DOHH2 (cell line): ENCODE results near the gene MRGPRF.
"Not testable (repeated sequence)": the region's sequence is repeated elsewhere in the genome, so short reads cannot be mapped to it uniquely, and the experiment has no call there.

Experiments used
- H3F3A ChIP-seq: fragments of 200-600 bp; sonication (generic), shearing (Covaris generic); 2 replicates; pipeline ENCODE4 v1.6.0; 2016; ENCODE audit warnings: antibody characterized with exemption, mild to moderate bottlenecking; ENCODE audit not compliant: control insufficient read depth, insufficient read depth
- H3K27ac ChIP-seq: fragments of 200-600 bp; sonication (generic); 2 replicates; pipeline ENCODE4 v1.5.1; 2014; ENCODE audit warnings: low read depth, mild to moderate bottlenecking, low read length, moderate library complexity
- H3K27me3 ChIP-seq: fragments of 200-600 bp; sonication (generic); 2 replicates; pipeline ENCODE4 v1.6.1; 2014; ENCODE audit warnings: mild to moderate bottlenecking, low read length, mixed read lengths; ENCODE audit not compliant: control insufficient read depth
- H3K36me3 ChIP-seq: fragments of 200-600 bp; sonication (generic); 2 replicates; pipeline ENCODE4 v1.6.1; 2014; ENCODE audit warnings: mild to moderate bottlenecking, low read length, moderate library complexity, mixed read lengths; ENCODE audit not compliant: control insufficient read depth
- H3K4me1 ChIP-seq: fragments of 200-600 bp; sonication (generic); 2 replicates; pipeline ENCODE4 v1.6.1; 2014; ENCODE audit warnings: mild to moderate bottlenecking, low read length, mixed read lengths; ENCODE audit not compliant: control insufficient read depth
- H3K4me2 ChIP-seq: fragments of 200-600 bp; sonication (generic); 2 replicates; pipeline ENCODE4 v1.6.0; 2014; ENCODE audit warnings: mild to moderate bottlenecking, low read length, moderate library complexity
- H3K4me3 ChIP-seq: fragments of 200-600 bp; sonication (generic); 2 replicates; pipeline ENCODE4 v1.5.1; 2014; ENCODE audit warnings: mild to moderate bottlenecking, low read length, mixed read lengths
- H3K79me2 ChIP-seq: fragments of 200-600 bp; sonication (generic); 2 replicates; pipeline ENCODE4 v1.6.1; 2014; ENCODE audit warnings: mild to moderate bottlenecking, low read length, mixed read lengths; ENCODE audit not compliant: control insufficient read depth
- H3K9me2 ChIP-seq: fragments of 200-600 bp; sonication (generic); replicated peaks from 2 replicates; pipeline ENCODE4 v1.6.1; 2014; ENCODE audit warnings: mild to moderate bottlenecking, low read length, mixed read lengths; ENCODE audit not compliant: control insufficient read depth
- H3K9me3 ChIP-seq: fragments of 200-600 bp; sonication (generic); 2 replicates; pipeline ENCODE4 v1.6.1; 2014; ENCODE audit warnings: antibody characterized with exemption, low read length, mixed read lengths; ENCODE audit not compliant: control insufficient read depth, insufficient read depth
- H4K20me1 ChIP-seq: fragments of 200-600 bp; sonication (generic); 2 replicates; pipeline ENCODE4 v1.6.0; 2014; ENCODE audit warnings: low read depth, mild to moderate bottlenecking, antibody characterized with exemption, low read length, moderate library complexity; ENCODE audit not compliant: control insufficient read depth, insufficient read depth
- CTCF ChIP-seq: fragments of 200-600 bp; sonication (generic); IDR thresholded peaks from one replicate; pipeline ENCODE4 v1.5.1; 2014; ENCODE audit warnings: antibody characterized with exemption, mild to moderate bottlenecking, low read depth, low read length; ENCODE audit not compliant: poor library complexity, severe bottlenecking
- EZH2phosphoT487 ChIP-seq: fragments of 200-600 bp; sonication (generic); IDR thresholded peaks from 2 replicates; pipeline ENCODE4 v1.6.1; 2017; ENCODE audit warnings: borderline replicate concordance, mild to moderate bottlenecking, antibody characterized with exemption, low read length, moderate library complexity, mixed read lengths

MRGPRF gene

DNA sequence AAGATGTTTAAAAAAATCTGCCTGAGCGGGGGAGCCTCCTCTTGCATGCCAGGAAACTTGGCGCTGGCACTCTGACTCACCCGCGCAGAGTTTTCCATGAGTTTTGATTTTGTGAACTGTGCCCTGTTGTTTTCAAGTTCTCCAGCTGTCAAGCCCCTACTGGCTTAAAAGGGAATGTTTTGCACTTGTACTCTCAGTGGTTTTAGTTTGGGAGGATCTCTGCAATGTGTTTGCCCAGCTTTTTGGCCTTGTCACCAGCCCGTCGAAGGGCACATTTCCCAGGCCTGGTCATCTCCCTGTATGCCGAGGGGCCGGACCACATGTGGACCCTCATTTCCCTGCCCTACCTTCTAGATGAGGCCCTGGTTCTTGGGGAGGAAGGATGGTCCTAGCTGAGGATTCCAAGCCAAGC, 12.2 kb downstream of the MRGPRF start:
- no peak overlapping the region for H3K4me2 ChIP-seq

DNA sequence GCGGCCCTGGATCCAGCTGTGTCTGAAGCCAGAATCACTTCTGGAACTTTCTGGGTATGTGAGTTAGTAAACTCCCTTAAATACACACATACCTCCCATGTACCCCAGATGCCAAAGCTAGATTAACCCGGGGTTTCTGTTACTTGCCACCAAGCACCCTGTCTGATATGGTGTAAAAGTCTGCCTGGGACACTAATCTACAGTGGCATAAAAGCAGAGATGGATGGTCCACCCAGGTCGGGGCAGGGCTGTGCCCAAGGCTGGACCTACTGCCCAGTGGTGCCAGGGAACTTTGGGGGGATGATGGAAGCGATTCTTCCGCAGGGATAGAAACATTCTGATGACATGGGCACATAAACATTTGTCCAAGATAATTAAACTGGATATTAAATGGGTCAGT, 12.7 kb downstream of the MRGPRF start:
- Histone ChIP-seq H3K27ac (no peak overlapping the region), H3K9me3 (no peaks in the 10 kb centered on the region), H3F3A (no peaks in the 10 kb centered on the region), H3K4me3 (no peak overlapping the region), H3K4me2 (no peak overlapping the region), H3K27me3 (no peaks in the 10 kb centered on the region), H3K4me1 (no peaks in the 10 kb centered on the region), H3K79me2 (no peaks in the 10 kb centered on the region), H3K36me3 (no peaks in the 10 kb centered on the region), H3K9me2 (no peaks in the 10 kb centered on the region), H4K20me1 (no peaks in the 10 kb centered on the region)
- TF ChIP-seq CTCF, result no peak
- TF ChIP-seq EZH2phosphoT487, result no peak

More for the DNA sequence above, 12.2 kb downstream of the MRGPRF start:
- Histone ChIP-seq H4K20me1 (no peaks in the 10 kb centered on the region), H3K79me2 (no peaks in the 10 kb centered on the region), H3K27me3 (no peaks in the 10 kb centered on the region), H3K9me3 (no peaks in the 10 kb centered on the region), H3K9me2 (no peaks in the 10 kb centered on the region), H3K4me3 (no peak overlapping the region), H3K36me3 (no peaks in the 10 kb centered on the region), H3K27ac (no peak overlapping the region), H3F3A (no peaks in the 10 kb centered on the region), H3K4me1 (no peaks in the 10 kb centered on the region)
- TF ChIP-seq EZH2phosphoT487 (no peak), CTCF (no peak)

DNA sequence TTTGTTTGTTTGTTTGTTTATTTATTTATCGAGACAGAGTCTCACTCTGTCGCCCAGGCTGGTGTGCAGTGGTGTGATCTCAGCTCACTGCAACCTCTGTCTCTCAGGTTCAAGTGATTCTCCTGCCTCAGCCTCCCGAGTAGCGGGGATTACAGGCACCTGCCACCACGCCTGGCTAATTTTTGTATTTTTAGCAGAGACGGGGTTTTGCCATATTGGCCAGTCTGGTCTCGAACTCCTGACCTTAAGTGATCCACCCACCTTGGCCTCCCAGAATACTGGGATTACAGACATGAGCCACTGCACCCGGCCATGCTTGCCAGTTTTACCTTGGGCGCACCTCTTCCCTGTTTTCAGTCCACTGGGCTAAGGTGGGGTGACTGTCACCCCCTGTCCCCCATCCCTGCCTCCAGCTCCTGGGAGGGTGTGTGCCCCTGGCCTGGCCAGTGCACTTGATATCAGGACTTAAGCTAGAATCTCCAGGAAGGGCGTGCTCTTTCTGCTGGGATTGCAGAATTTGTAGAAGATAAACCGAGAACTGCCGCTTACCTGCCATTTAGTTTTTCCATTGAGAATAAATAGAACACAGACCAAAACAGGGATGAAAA, 13.2 kb downstream of the MRGPRF start:
- not testable (repeated sequence) for H3K79me2 ChIP-seq, H3K9me3 ChIP-seq, H3K4me1 ChIP-seq, H3K4me3 ChIP-seq, H3K27ac ChIP-seq, H3K36me3 ChIP-seq, H3K4me2 ChIP-seq, H4K20me1 ChIP-seq, H3F3A ChIP-seq, H3K27me3 ChIP-seq, H3K9me2 ChIP-seq

GRCh38 chr11:68999093-68999747, 13.8 kb downstream of the MRGPRF start:
- H3K9me2 ChIP-seq, result no peaks in the 10 kb centered on the region
- H3K79me2 ChIP-seq, result no peaks in the 10 kb centered on the region
- H3K27ac ChIP-seq, result no peak overlapping the region
- no peak overlapping the region for H3K4me2 ChIP-seq
- no peaks in the 10 kb centered on the region for H3K9me3 ChIP-seq
- H3K36me3 ChIP-seq, result no peaks in the 10 kb centered on the region
- TF ChIP-seq CTCF (no peak), EZH2phosphoT487 (no peak)
- H3F3A ChIP-seq, result no peaks in the 10 kb centered on the region
- H3K4me1 ChIP-seq, result no peaks in the 10 kb centered on the region
- no peaks in the 10 kb centered on the region for H4K20me1 ChIP-seq
- no peaks in the 10 kb centered on the region for H3K27me3 ChIP-seq
- no peak overlapping the region for H3K4me3 ChIP-seq
